Mononuclear cell (primary cell): ENCODE data around the gene ADH4. TPM values are rescaled to one million over a fixed set of nuclear protein-coding genes. Genes with fewer than 3 reads are reported as not detected.
"Not testable (repeated sequence)": the region's sequence is repeated elsewhere in the genome, so short reads cannot be mapped to it uniquely, and the experiment has no call there.

Source experiments
- H3K27me3 ChIP-seq: 2 replicates; pipeline ENCODE4 v1.6.0; 2011; ENCODE audit warnings: low read length, control low read depth; ENCODE audit not compliant: insufficient read depth
- H3K4me1 ChIP-seq: 2 replicates; pipeline ENCODE4 v1.5.1; 2011; ENCODE audit warnings: mild to moderate bottlenecking, low read length, control low read depth; ENCODE audit not compliant: insufficient read depth
- H3K4me3 ChIP-seq: 2 replicates; pipeline ENCODE4 v1.5.1; 2011; ENCODE audit warnings: mild to moderate bottlenecking, low read length, moderate library complexity
- H3K9me3 ChIP-seq: 2 replicates; pipeline ENCODE4 v1.5.1; 2011; ENCODE audit warnings: low read depth, mild to moderate bottlenecking, control low read depth, low read length
- total RNA-seq: library from RNA; depleted of rRNA; stranded (reverse); fragments of >200 nt; gene quantifications from one replicate; pipeline ENCODE4 v1.2.3, GENCODE V29; 2012

ADH4 gene
- total RNA-seq, 1 donor = not detected

- Histone ChIP-seq H3K4me1 (no peaks in the 10 kb centered on the region), H3K9me3 (no peaks in the 10 kb centered on the region), H3K27me3 (no peaks in the 10 kb centered on the region), H3K4me3 (no peak overlapping the region)
Observed at GRCh38 chr4:99151995-99152394, 7.9 kb upstream of the ADH4 start.

GRCh38 chr4:99151452-99151851 lies 7.4 kb upstream of the ADH4 start:
- Histone ChIP-seq H3K4me3 (no peak overlapping the region), H3K27me3 (no peaks in the 10 kb centered on the region), H3K9me3 (no peaks in the 10 kb centered on the region), H3K4me1 (no peaks in the 10 kb centered on the region)

GRCh38 chr4:99149426-99150019 lies 5.4 kb upstream of the ADH4 start:
- Histone ChIP-seq H3K4me3 (no peak overlapping the region), H3K27me3 (no peaks in the 10 kb centered on the region), H3K9me3 (no peaks in the 10 kb centered on the region), H3K4me1 (no peaks in the 10 kb centered on the region)

GRCh38 chr4:99148550-99148949 lies 4.5 kb upstream of the ADH4 start:
- no peaks in the 10 kb centered on the region for H3K9me3 ChIP-seq
- no peaks in the 10 kb centered on the region for H3K27me3 ChIP-seq

GRCh38 chr4:99144587-99144986 lies 490 bp upstream of the ADH4 start:
- Histone ChIP-seq H3K4me3 (no peak overlapping the region), H3K9me3 (no peaks in the 10 kb centered on the region), H3K27me3 (no peaks in the 10 kb centered on the region), H3K4me1 (no peaks in the 10 kb centered on the region)

More at GRCh38 chr4:99148550-99148949, 4.5 kb upstream of the ADH4 start:
- Histone ChIP-seq H3K4me3 (no peak overlapping the region), H3K4me1 (no peaks in the 10 kb centered on the region)

- Histone ChIP-seq H3K9me3 (no peaks in the 10 kb centered on the region), H3K4me3 (no peak overlapping the region), H3K27me3 (no peaks in the 10 kb centered on the region), H3K4me1 (no peaks in the 10 kb centered on the region)
Observed at GRCh38 chr4:99136329-99136728, 7.8 kb downstream of the ADH4 start.

GRCh38 chr4:99135541-99136162 lies 8.4 kb downstream of the ADH4 start:
- Histone ChIP-seq H3K4me1 (no peaks in the 10 kb centered on the region), H3K4me3 (no peak overlapping the region), H3K27me3 (no peaks in the 10 kb centered on the region), H3K9me3 (no peaks in the 10 kb centered on the region)

- no peaks in the 10 kb centered on the region for H3K27me3 ChIP-seq
- H3K4me3 ChIP-seq = no peak overlapping the region
- no peaks in the 10 kb centered on the region for H3K4me1 ChIP-seq
- no peaks in the 10 kb centered on the region for H3K9me3 ChIP-seq
Observed at GRCh38 chr4:99134586-99134985, 9.5 kb downstream of the ADH4 start.

- Histone ChIP-seq H3K4me1 (no peaks in the 10 kb centered on the region), H3K9me3 (no peaks in the 10 kb centered on the region), H3K27me3 (no peaks in the 10 kb centered on the region), H3K4me3 (no peak overlapping the region)
Observed at GRCh38 chr4:99131378-99131777, 12.7 kb downstream of the ADH4 start.

- Histone ChIP-seq H3K27me3 (no peaks in the 10 kb centered on the region), H3K4me3 (no peak overlapping the region), H3K4me1 (no peaks in the 10 kb centered on the region), H3K9me3 (no peaks in the 10 kb centered on the region)
Observed at GRCh38 chr4:99126376-99126775, 17.7 kb downstream of the ADH4 start.

- no peaks in the 10 kb centered on the region for H3K4me1 ChIP-seq
- no peak overlapping the region for H3K4me3 ChIP-seq
- H3K9me3 ChIP-seq = no peaks in the 10 kb centered on the region
- no peaks in the 10 kb centered on the region for H3K27me3 ChIP-seq
Observed at GRCh38 chr4:99121008-99121407, 23.1 kb downstream of the ADH4 start.

- H3K4me3 ChIP-seq = no peak overlapping the region
- no peaks in the 10 kb centered on the region for H3K27me3 ChIP-seq
- H3K4me1 ChIP-seq = no peaks in the 10 kb centered on the region
- H3K9me3 ChIP-seq = no peaks in the 10 kb centered on the region
Observed at GRCh38 chr4:99120501-99120900, 23.6 kb downstream of the ADH4 start.

- Histone ChIP-seq H3K4me3 (no peak overlapping the region), H3K9me3 (no peaks in the 10 kb centered on the region), H3K27me3 (no peaks in the 10 kb centered on the region), H3K4me1 (no peaks in the 10 kb centered on the region)
Observed at GRCh38 chr4:99117876-99118693, 26.0 kb downstream of the ADH4 start.

GRCh38 chr4:99117122-99117841 lies 26.8 kb downstream of the ADH4 start:
- H3K27me3 ChIP-seq, H3K9me3 ChIP-seq, H3K4me1 ChIP-seq, H3K4me3 ChIP-seq: not testable (repeated sequence)

- H3K9me3 ChIP-seq, H3K4me3 ChIP-seq, H3K4me1 ChIP-seq, H3K27me3 ChIP-seq: not testable (repeated sequence)
Observed at GRCh38 chr4:99109286-99109685, 34.8 kb downstream of the ADH4 start.
